ENCODE measurements around the gene AGPAT2. TPM values are rescaled to one million over a fixed set of nuclear protein-coding genes. Genes with fewer than 3 reads are reported as not detected.

The AGPAT2 gene
- total RNA-seq, 1 donor from 2014 or later, result 2.4 TPM

- Histone ChIP-seq H3K9ac (no peak overlapping the region), H3K4me3 (no peak overlapping the region), H4K20me1 (ENCODE audit: low read depth) (peaks cover 44% of the 10 kb centered on the region), H3K9me3 (ENCODE audit: low read depth) (no peaks in the 10 kb centered on the region), H3F3A (ENCODE audit: low read depth) (peaks cover 9% of the 10 kb centered on the region), H3K79me2 (ENCODE audit: low read depth) (peaks cover 23% of the 10 kb centered on the region), H3K36me3 (no peaks in the 10 kb centered on the region), H2AFZ (replicated peaks) (no peak overlapping the region), H3K27ac (no peak overlapping the region), H3K4me1 (peaks cover 9% of the 10 kb centered on the region), H3K4me2 (no peak overlapping the region), H3K27me3 (peaks cover 25% of the 10 kb centered on the region)
- Mint-ChIP-seq H3K36me3 (peaks cover 7% of the 10 kb centered on the region), H3K4me1 (peaks cover 17% of the 10 kb centered on the region), H3K27me3 (ENCODE audit: insufficient read depth, low read depth) (no peaks in the 10 kb centered on the region), H3K27ac (no peak overlapping the region), H3K4me3 (peak overlapping the region; percentile 85), H3K9me3 (no peaks in the 10 kb centered on the region)
- DNase-seq (ENCODE audit: low spot score), result no peak
- TF ChIP-seq EZH2 (IDR thresholded peaks at IDR 0.05) (no peak), EZH2phosphoT487 (IDR thresholded peaks at IDR 0.05) (no peak)
- TF ChIP-seq, protein P1, sequence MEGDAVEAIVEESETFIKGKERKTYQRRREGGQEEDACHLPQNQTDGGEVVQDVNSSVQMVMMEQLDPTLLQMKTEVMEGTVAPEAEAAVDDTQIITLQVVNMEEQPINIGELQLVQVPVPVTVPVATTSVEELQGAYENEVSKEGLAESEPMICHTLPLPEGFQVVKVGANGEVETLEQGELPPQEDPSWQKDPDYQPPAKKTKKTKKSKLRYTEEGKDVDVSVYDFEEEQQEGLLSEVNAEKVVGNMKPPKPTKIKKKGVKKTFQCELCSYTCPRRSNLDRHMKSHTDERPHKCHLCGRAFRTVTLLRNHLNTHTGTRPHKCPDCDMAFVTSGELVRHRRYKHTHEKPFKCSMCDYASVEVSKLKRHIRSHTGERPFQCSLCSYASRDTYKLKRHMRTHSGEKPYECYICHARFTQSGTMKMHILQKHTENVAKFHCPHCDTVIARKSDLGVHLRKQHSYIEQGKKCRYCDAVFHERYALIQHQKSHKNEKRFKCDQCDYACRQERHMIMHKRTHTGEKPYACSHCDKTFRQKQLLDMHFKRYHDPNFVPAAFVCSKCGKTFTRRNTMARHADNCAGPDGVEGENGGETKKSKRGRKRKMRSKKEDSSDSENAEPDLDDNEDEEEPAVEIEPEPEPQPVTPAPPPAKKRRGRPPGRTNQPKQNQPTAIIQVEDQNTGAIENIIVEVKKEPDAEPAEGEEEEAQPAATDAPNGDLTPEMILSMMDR (IDR thresholded peaks at IDR 0.05), result no peak
These were observed 27.0 kb upstream of the AGPAT2 start for GRCh38 chr9:136714096-136714892.

GRCh38 chr9:136713550-136713949, 26.3 kb upstream of the AGPAT2 start:
- Histone ChIP-seq H3K27ac (no peak overlapping the region), H3K4me3 (peak overlapping the region; percentile 99)

DNA sequence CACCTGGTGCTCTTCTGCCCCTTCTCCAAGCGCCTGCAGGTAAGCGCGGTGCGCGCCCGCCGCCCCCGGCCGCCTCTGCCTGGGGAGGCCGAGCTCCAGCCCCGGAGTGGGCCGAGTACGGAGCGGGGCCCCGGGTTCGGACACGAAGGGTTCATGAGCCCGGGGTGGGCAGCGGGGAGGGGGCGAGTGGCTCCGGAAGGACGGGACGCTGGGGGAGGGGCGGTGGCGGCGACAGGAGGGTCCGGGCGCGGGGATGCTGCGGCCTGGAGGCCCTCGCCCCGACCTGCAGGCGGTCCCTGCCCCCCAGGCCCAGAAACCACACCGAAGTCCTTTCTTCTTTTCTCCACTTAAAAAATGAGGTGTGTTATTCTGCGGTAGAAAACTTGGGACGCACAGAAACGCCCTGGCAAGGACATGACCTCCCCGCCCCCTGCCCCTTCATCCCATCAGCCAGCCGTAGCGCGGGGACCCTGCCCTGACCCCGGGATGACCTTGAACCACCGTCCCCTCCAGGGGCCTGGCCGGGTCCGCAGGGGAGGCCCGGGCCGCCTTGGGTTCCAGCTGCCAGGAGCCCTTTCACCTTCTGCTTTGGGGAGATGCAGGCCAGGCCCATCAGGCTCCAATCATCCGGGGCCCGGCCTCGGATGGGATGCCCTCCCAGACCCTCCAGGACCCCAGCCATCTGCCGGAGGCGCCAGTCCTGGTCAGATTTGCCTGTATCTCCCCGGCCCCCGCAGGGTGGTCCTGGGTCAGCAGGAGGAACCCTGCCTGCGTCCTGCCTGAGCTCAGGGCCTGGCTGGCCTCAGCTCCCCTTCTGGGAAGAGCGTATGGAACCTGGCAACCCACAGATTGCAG, 25.7 kb upstream of the AGPAT2 start:
- H3K9ac ChIP-seq, result peak overlapping the region; percentile 70
- H2AFZ ChIP-seq (replicated peaks), result peak overlapping the region; percentile 82
- peak overlapping the region; percentile 98 for H3K4me2 ChIP-seq
- peak overlapping the region; percentile 85 for H3K4me3 Mint-ChIP-seq
- peaks cover 23% of the 10 kb centered on the region for H3K79me2 ChIP-seq (ENCODE audit: low read depth)
- DNase-seq (ENCODE audit: low spot score), result peak; percentile 59
- H3K27me3 ChIP-seq, result peaks cover 25% of the 10 kb centered on the region
- H3K9me3 Mint-ChIP-seq, result no peaks in the 10 kb centered on the region
- H3K4me3 ChIP-seq, result peak overlapping the region; percentile 99
- peaks cover 19% of the 10 kb centered on the region for H3K4me1 Mint-ChIP-seq
- no peaks in the 10 kb centered on the region for H3K36me3 ChIP-seq
- H3K27ac ChIP-seq, result no peak overlapping the region
- H3K27ac Mint-ChIP-seq, result no peak overlapping the region
- H4K20me1 ChIP-seq (ENCODE audit: low read depth), result peaks cover 35% of the 10 kb centered on the region
- H3K36me3 Mint-ChIP-seq, result peaks cover 7% of the 10 kb centered on the region
- H3F3A ChIP-seq (ENCODE audit: low read depth), result peaks cover 9% of the 10 kb centered on the region
- peaks cover 4% of the 10 kb centered on the region for H3K27me3 Mint-ChIP-seq (ENCODE audit: insufficient read depth, low read depth)
- no peak for TF ChIP-seq EZH2 (IDR thresholded peaks at IDR 0.05)
- TF ChIP-seq EZH2phosphoT487 (IDR thresholded peaks at IDR 0.05), result no peak
- TF ChIP-seq, protein P1 (IDR thresholded peaks at IDR 0.05), result no peak
- no peaks in the 10 kb centered on the region for H3K9me3 ChIP-seq (ENCODE audit: low read depth)
- peaks cover 9% of the 10 kb centered on the region for H3K4me1 ChIP-seq

More at GRCh38 chr9:136713550-136713949, 26.3 kb upstream of the AGPAT2 start:
- peak overlapping the region; percentile 98 for H3K4me2 ChIP-seq
- peaks cover 39% of the 10 kb centered on the region for H4K20me1 ChIP-seq (ENCODE audit: low read depth)
- no peak overlapping the region for H3K9ac ChIP-seq
- Mint-ChIP-seq H3K36me3 (peaks cover 7% of the 10 kb centered on the region), H3K4me1 (peaks cover 17% of the 10 kb centered on the region), H3K9me3 (no peaks in the 10 kb centered on the region), H3K27ac (no peak overlapping the region), H3K4me3 (peak overlapping the region; percentile 85), H3K27me3 (ENCODE audit: insufficient read depth, low read depth) (peaks cover 1% of the 10 kb centered on the region)
- TF ChIP-seq, protein P1 (IDR thresholded peaks at IDR 0.05), result no peak
- TF ChIP-seq EZH2phosphoT487 (IDR thresholded peaks at IDR 0.05), result no peak
- no peak for TF ChIP-seq EZH2 (IDR thresholded peaks at IDR 0.05)
- no peak overlapping the region for H2AFZ ChIP-seq (replicated peaks)
- H3K4me1 ChIP-seq, result peaks cover 9% of the 10 kb centered on the region
- H3K36me3 ChIP-seq, result no peaks in the 10 kb centered on the region
- no peaks in the 10 kb centered on the region for H3K9me3 ChIP-seq (ENCODE audit: low read depth)
- H3F3A ChIP-seq (ENCODE audit: low read depth), result peaks cover 9% of the 10 kb centered on the region
- H3K79me2 ChIP-seq (ENCODE audit: low read depth), result peaks cover 23% of the 10 kb centered on the region
- H3K27me3 ChIP-seq, result peaks cover 25% of the 10 kb centered on the region
- DNase-seq (ENCODE audit: low spot score), result no peak
